LNCAP (cell line): Measurements from ENCODE around the gene MAGEL2.

Experiments
- TF ChIP-seq, protein P1 (sequence below): fragments of 450-650 bp; IDR thresholded peaks from 2 replicates; pipeline ENCODE4 v1.5.1; 2017; ENCODE audit warnings: mild to moderate bottlenecking

Gene MAGEL2

DNA sequence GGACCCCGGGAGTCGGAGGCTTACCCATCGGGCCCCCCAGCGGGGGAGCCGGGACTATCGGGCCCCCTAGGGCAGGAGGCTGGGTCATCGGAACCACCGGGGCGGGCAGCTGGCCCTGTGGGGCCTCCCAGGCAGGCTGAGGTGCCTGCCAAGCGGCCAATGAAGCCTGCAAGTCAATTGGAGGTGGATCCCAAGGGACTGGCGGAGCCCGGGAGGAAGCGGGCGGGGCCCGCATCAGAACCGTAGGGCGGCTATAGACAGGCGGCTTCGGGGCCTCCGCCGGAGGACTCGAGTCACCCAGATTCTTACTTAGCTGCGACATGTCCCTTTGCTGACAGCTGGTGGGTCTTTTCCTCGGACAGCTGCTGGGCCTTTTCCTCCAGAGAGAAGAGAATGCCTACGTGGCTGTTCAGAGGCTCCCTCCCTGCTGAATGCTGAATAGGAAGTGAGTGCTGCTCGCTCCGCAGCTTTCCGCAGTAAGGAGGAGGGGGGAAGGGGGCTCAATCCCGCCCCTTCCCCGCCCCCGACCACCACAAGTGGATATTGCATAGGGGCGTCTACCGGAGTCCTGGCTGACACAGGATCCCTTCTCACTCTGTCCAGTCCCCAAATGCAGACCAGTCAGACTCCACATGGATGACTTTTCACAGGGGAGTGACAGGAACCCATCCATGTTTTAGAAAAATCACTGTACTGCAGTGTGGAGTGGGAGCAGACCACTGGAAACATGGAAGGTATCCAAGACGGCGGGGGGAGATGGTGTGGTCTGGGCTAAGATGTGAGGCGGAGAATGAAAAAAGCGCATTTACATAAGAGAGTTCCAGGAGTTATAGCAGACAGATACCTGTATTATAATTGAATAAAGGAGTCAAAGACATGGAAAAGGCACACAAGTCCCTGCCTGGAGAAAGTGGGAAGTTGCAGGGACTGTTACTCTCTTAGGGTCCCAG is at the start of gene MAGEL2:
Gene MAGEL2, minus strand, starts transcription at position 447 of the 950 bp plus-strand sequence. Its CDS starts 125 bp downstream, at position 322.
- TF ChIP-seq, protein P1, sequence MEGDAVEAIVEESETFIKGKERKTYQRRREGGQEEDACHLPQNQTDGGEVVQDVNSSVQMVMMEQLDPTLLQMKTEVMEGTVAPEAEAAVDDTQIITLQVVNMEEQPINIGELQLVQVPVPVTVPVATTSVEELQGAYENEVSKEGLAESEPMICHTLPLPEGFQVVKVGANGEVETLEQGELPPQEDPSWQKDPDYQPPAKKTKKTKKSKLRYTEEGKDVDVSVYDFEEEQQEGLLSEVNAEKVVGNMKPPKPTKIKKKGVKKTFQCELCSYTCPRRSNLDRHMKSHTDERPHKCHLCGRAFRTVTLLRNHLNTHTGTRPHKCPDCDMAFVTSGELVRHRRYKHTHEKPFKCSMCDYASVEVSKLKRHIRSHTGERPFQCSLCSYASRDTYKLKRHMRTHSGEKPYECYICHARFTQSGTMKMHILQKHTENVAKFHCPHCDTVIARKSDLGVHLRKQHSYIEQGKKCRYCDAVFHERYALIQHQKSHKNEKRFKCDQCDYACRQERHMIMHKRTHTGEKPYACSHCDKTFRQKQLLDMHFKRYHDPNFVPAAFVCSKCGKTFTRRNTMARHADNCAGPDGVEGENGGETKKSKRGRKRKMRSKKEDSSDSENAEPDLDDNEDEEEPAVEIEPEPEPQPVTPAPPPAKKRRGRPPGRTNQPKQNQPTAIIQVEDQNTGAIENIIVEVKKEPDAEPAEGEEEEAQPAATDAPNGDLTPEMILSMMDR: no peak

DNA sequence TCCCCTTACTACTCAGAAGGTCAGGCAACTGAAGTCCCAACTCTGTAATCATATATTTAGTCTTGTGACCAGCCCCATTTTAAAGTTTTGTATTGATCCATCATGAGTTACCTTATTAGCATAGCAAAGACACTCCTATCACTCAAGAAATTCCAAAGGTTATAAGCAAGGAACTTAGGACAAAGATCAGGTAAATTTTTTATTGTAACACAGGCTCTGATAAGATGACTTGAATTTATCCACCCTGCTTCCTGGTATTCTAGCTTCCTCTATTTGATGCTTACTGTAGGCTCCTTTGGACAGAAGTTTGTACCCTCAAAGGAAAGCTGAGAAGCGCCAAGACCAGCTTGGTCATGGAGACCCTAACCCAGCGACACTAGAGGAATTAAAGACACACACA is 47.6 kb upstream of the MAGEL2 start:
- TF ChIP-seq, protein P1: no peak

DNA sequence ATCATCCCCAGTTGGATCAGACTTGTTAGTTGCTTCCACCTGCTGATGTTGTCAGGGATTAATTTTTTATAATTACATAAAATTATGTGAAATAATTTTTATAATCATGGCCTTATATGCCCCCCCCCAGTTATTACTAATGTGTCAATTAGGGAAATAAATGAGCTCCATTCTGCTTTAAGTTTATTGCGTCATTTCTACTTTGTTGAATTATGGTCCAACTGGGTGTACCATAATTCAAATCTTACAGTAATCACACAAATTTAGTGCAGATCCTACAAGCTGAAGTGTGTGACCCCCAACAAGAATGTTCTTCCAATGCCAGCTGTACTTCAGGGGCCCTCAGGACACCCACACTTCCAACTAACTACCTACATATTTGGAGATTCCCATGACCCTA is 46.9 kb upstream of the MAGEL2 start:
- TF ChIP-seq, protein P1: no peak

DNA sequence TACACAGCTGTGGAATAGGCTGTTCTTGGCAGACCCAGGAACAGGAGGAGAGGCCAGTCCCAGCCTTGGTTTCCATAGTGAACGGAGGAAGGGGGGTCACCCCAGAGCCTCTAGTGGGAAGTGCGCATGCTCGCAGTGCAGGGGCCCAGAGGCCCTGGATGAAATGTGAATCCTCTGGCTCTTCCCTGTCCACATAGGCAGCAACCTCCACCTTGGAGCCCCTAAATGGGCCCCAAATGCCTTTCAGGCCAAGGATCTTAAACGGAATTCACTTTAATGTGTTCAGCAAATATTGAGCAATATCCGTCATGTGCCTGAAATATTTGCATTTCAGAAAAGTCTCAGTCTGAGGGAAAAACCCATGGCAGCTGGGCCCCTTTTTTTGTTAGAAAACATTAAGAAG is 42.8 kb upstream of the MAGEL2 start:
- TF ChIP-seq, protein P1: no peak

DNA sequence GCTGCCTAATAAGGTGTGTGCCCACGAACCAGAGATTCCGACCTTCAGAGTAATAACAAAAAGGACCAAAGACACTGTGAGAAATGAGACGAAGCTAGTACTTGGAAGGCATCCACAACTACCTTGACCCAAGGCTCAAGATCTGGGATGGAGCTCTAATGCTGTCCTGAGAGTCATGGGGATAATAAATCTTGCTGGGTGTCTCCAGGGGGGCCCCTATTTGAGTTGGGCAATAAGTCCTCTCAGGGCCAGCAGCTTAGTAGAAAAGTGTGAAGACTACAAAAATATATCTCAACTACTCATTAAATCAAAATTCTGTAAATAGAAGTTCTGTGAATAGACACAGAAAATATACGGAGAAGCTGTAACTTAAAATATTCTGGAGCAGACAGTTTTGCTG is 42.3 kb upstream of the MAGEL2 start:
- TF ChIP-seq, protein P1: no peak

DNA sequence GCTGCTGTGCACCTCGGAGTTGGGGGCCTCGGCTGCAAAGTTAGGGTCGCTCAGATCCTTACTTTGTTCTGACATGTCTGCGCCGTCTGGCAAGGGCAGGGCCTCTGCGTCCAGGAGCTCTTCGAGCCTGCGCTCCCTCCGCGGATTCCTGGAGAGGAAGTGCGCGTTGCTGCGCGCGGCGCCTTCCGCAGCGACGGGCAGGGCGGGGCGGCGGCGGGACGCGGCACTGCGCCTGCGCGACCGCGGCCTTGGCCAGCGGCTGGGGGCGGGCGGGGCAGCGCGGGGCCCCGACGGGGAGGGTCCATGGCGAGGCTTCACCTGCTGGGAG is 39.4 kb upstream of the MAGEL2 start, which contains the start of gene NDN:
Gene NDN, minus strand, starts transcription at position 163 of the 328 bp plus-strand sequence. Its CDS starts 88 bp downstream, at position 75.
- TF ChIP-seq, protein P1: no peak

DNA sequence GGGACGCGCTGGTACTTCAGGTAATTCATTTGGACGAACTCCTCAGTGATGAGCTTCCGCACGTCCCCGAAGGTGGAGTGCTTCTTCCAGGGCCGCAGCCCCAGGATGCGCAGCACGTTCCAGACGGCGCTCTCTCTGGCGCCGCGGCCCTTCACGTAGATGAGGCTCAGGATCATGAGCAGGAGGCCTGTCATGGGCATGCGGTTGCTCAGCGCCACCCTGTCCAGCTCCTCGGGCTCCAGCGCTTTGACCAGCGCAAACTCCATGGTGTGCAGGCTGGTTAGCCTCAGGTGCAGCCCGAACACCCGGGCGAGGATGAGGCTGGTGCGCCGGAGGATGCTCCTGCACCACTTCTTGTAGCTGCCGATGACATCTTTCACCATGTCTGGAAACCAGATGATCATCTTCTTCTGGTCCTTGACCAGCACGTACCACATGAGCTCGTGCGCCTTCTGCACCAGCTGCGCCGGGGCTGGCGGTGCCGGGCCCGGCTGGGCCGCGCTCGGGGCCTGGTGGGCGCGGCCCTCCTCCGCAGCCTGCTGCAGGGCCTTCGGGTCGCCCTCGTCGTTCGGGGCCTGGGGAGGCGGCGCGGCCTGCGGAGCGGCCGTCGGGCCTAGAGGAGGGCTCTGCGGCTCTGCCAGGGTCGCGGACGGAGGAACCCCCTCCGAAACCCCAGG is 38.9 kb upstream of the MAGEL2 start:
- TF ChIP-seq, protein P1: no peak
